ES-I3 (cell line): ENCODE data around the gene PPP2R2D.

Experiments
- H3K36me3 ChIP-seq: 2 replicates; pipeline ENCODE4 v1.6.1; 2013; ENCODE audit warnings: mild to moderate bottlenecking, low read length, control low read depth, moderate library complexity; ENCODE audit not compliant: insufficient read depth
- H3K4me1 ChIP-seq: 2 replicates; pipeline ENCODE4 v1.6.1; 2013; ENCODE audit warnings: mild to moderate bottlenecking, control low read depth, low read length; ENCODE audit not compliant: insufficient read depth
- H3K9ac ChIP-seq: 2 replicates; pipeline ENCODE4 v1.6.1; 2013; ENCODE audit warnings: low read depth, mild to moderate bottlenecking, low read length, moderate library complexity
- H3K9me3 ChIP-seq: 2 replicates; pipeline ENCODE4 v1.6.1; 2013; ENCODE audit warnings: mild to moderate bottlenecking, low read length, moderate library complexity; ENCODE audit not compliant: control insufficient read depth, insufficient read depth

Gene PPP2R2D

GRCh38 chr10:131930150-131930549 lies 29.3 kb downstream of the PPP2R2D start:
- no peaks in the 10 kb centered on the region; the same call in 1 of the 2 replicates for H3K36me3 ChIP-seq
- H3K4me1 ChIP-seq = peaks cover 25% of the 10 kb centered on the region

GRCh38 chr10:131930586-131931330 lies 29.9 kb downstream of the PPP2R2D start:
- no peaks in the 10 kb centered on the region; the same call in 1 of the 2 replicates for H3K36me3 ChIP-seq
- H3K9ac ChIP-seq = no peak overlapping the region
- H3K9me3 ChIP-seq = no peaks in the 10 kb centered on the region
- H3K4me1 ChIP-seq = peaks cover 25% of the 10 kb centered on the region

More at GRCh38 chr10:131930150-131930549, 29.3 kb downstream of the PPP2R2D start:
- Histone ChIP-seq H3K9me3 (0 out of 2 replicates have a peak, but pooled peaks cover 6% of the 10 kb centered on the region), H3K9ac (no peak overlapping the region)

GRCh38 chr10:131931981-131932380 lies 31.2 kb downstream of the PPP2R2D start:
- peaks cover 21% of the 10 kb centered on the region for H3K4me1 ChIP-seq

GRCh38 chr10:131933016-131933695 lies 32.3 kb downstream of the PPP2R2D start:
- H3K9me3 ChIP-seq = no peaks in the 10 kb centered on the region
- H3K36me3 ChIP-seq = peaks cover 10% of the 10 kb centered on the region; the same call in 1 of the 2 replicates
- H3K4me1 ChIP-seq = peaks cover 12% of the 10 kb centered on the region; the same call in 1 of the 2 replicates
- no peak overlapping the region for H3K9ac ChIP-seq

More at GRCh38 chr10:131931981-131932380, 31.2 kb downstream of the PPP2R2D start:
- Histone ChIP-seq H3K9me3 (no peaks in the 10 kb centered on the region), H3K9ac (no peak overlapping the region), H3K36me3 (peaks cover 4% of the 10 kb centered on the region; the same call in 1 of the 2 replicates)

- Histone ChIP-seq H3K4me1 (peaks cover 8% of the 10 kb centered on the region; the same call in 1 of the 2 replicates), H3K36me3 (peaks cover 10% of the 10 kb centered on the region; the same call in 1 of the 2 replicates)
These were observed 32.9 kb downstream of the PPP2R2D start for GRCh38 chr10:131933696-131934086.

GRCh38 chr10:131934769-131935168 lies 34.0 kb downstream of the PPP2R2D start:
- H3K4me1 ChIP-seq = no peaks in the 10 kb centered on the region
- H3K9ac ChIP-seq = no peak overlapping the region
- H3K36me3 ChIP-seq = peaks cover 10% of the 10 kb centered on the region
- no peaks in the 10 kb centered on the region for H3K9me3 ChIP-seq

More at GRCh38 chr10:131933696-131934086, 32.9 kb downstream of the PPP2R2D start:
- H3K9me3 ChIP-seq = no peaks in the 10 kb centered on the region
- H3K9ac ChIP-seq = no peak overlapping the region

GRCh38 chr10:131935260-131935659 lies 34.5 kb downstream of the PPP2R2D start:
- Histone ChIP-seq H3K36me3 (peaks cover 12% of the 10 kb centered on the region), H3K9ac (no peak overlapping the region), H3K9me3 (no peaks in the 10 kb centered on the region), H3K4me1 (no peaks in the 10 kb centered on the region)

GRCh38 chr10:131936294-131936693 lies 35.5 kb downstream of the PPP2R2D start:
- H3K9ac ChIP-seq = no peak overlapping the region
- H3K9me3 ChIP-seq = no peaks in the 10 kb centered on the region
- peaks cover 20% of the 10 kb centered on the region for H3K36me3 ChIP-seq
- H3K4me1 ChIP-seq = no peaks in the 10 kb centered on the region

GRCh38 chr10:131936736-131937135 lies 35.9 kb downstream of the PPP2R2D start:
- H3K36me3 ChIP-seq = peaks cover 20% of the 10 kb centered on the region

GRCh38 chr10:131937836-131938235 lies 37.0 kb downstream of the PPP2R2D start:
- no peaks in the 10 kb centered on the region for H3K9me3 ChIP-seq
- peaks cover 20% of the 10 kb centered on the region for H3K36me3 ChIP-seq
- no peak overlapping the region for H3K9ac ChIP-seq
- H3K4me1 ChIP-seq = no peaks in the 10 kb centered on the region

More at GRCh38 chr10:131936736-131937135, 35.9 kb downstream of the PPP2R2D start:
- H3K4me1 ChIP-seq = no peaks in the 10 kb centered on the region
- H3K9ac ChIP-seq = no peak overlapping the region
- H3K9me3 ChIP-seq = no peaks in the 10 kb centered on the region

GRCh38 chr10:131938681-131939080 lies 37.9 kb downstream of the PPP2R2D start:
- no peaks in the 10 kb centered on the region for H3K4me1 ChIP-seq

GRCh38 chr10:131942455-131942854 lies 41.6 kb downstream of the PPP2R2D start:
- Histone ChIP-seq H3K36me3 (peaks cover 27% of the 10 kb centered on the region), H3K9ac (no peak overlapping the region)

More at GRCh38 chr10:131938681-131939080, 37.9 kb downstream of the PPP2R2D start:
- peaks cover 20% of the 10 kb centered on the region for H3K36me3 ChIP-seq
- H3K9me3 ChIP-seq = no peaks in the 10 kb centered on the region
- no peak overlapping the region for H3K9ac ChIP-seq

GRCh38 chr10:131943021-131943814 lies 42.4 kb downstream of the PPP2R2D start:
- peaks cover 27% of the 10 kb centered on the region for H3K36me3 ChIP-seq
- no peak overlapping the region for H3K9ac ChIP-seq
- peaks cover 14% of the 10 kb centered on the region for H3K4me1 ChIP-seq
- H3K9me3 ChIP-seq = no peaks in the 10 kb centered on the region

More at GRCh38 chr10:131942455-131942854, 41.6 kb downstream of the PPP2R2D start:
- Histone ChIP-seq H3K4me1 (peaks cover 6% of the 10 kb centered on the region), H3K9me3 (no peaks in the 10 kb centered on the region)

GRCh38 chr10:131944412-131944811 lies 43.6 kb downstream of the PPP2R2D start:
- Histone ChIP-seq H3K9ac (no peak overlapping the region), H3K4me1 (peaks cover 18% of the 10 kb centered on the region), H3K36me3 (peaks cover 38% of the 10 kb centered on the region), H3K9me3 (no peaks in the 10 kb centered on the region)
